ENCODE results near the gene GPR107. TPM values are rescaled to one million over a fixed set of nuclear protein-coding genes. Genes with fewer than 3 reads are reported as not detected.

Gene GPR107
- total RNA-seq, 4 donors from 2014 or later = 19.3 to 36.1 (median 28.9) TPM

GRCh38 chr9:130145658-130146057, 92.0 kb downstream of the GPR107 start:
- Histone ChIP-seq H3K36me3 (no peaks in the 10 kb centered on the region), H3K4me1 (peaks cover 0 to 19% (median 0%) of the 10 kb centered on the region in 4 donors), H3K4me3 (no peak overlapping the region), H3K27ac (no peak overlapping the region), H3K9me3 (no peaks in the 10 kb centered on the region), H3K27me3 (peaks cover 0 to 4% of the 10 kb centered on the region in 2 donors)
- DNase-seq (ENCODE audit: low spot score in 2 of 2) = no peak
- WGBS, 2 donors = 61 to 78% methylated on average over 1 of the region's 1 CpG
- TF ChIP-seq POLR2A (IDR thresholded peaks at IDR 0.05) (no peak), CTCF (IDR thresholded peaks at IDR 0.05) (no peak), EP300 (IDR thresholded peaks at IDR 0.05) (no peak)

GRCh38 chr9:130147198-130147597, 93.5 kb downstream of the GPR107 start:
- no peak overlapping the region for H3K27ac ChIP-seq
- no peak for TF ChIP-seq CTCF (IDR thresholded peaks at IDR 0.05)
- TF ChIP-seq EP300 (IDR thresholded peaks at IDR 0.05) = no peak
- no peak for TF ChIP-seq POLR2A (IDR thresholded peaks at IDR 0.05)

GRCh38 chr9:130147910-130148309, 94.2 kb downstream of the GPR107 start:
- Histone ChIP-seq H3K9me3 (no peaks in the 10 kb centered on the region), H3K4me1 (peaks cover 0 to 18% (median 0%) of the 10 kb centered on the region in 4 donors), H3K27me3 (peaks cover 0 to 4% of the 10 kb centered on the region in 2 donors), H3K36me3 (no peaks in the 10 kb centered on the region), H3K27ac (no peak overlapping the region), H3K4me3 (no peak overlapping the region)
- no peak for TF ChIP-seq EP300 (IDR thresholded peaks at IDR 0.05)
- TF ChIP-seq POLR2A (IDR thresholded peaks at IDR 0.05) = no peak
- no peak for TF ChIP-seq CTCF (IDR thresholded peaks at IDR 0.05)
- DNase-seq (ENCODE audit: low spot score in 2 of 2) = no peak
- WGBS, 2 donors = 89 to 91% methylated on average over 3 of the region's 3 CpGs

More at GRCh38 chr9:130147198-130147597, 93.5 kb downstream of the GPR107 start:
- DNase-seq (ENCODE audit: low spot score in 2 of 2) = no peak
- Histone ChIP-seq H3K36me3 (no peaks in the 10 kb centered on the region), H3K4me3 (no peak overlapping the region), H3K27me3 (peaks cover 0 to 4% of the 10 kb centered on the region in 2 donors), H3K4me1 (peaks cover 0 to 19% (median 0%) of the 10 kb centered on the region in 4 donors), H3K9me3 (no peaks in the 10 kb centered on the region)
- 81 to 86% methylated on average over 5 of the region's 5 CpGs for WGBS, 2 donors

- Histone ChIP-seq H3K27me3 (peaks cover 0 to 4% of the 10 kb centered on the region in 2 donors), H3K4me3 (no peak overlapping the region), H3K9me3 (no peaks in the 10 kb centered on the region), H3K27ac (no peak overlapping the region), H3K4me1 (peaks cover 0 to 7% (median 0%) of the 10 kb centered on the region in 4 donors), H3K36me3 (no peaks in the 10 kb centered on the region)
- no peak for DNase-seq (ENCODE audit: low spot score in 2 of 2)
- WGBS, 2 donors = 89 to 91% methylated on average over 5 of the region's 5 CpGs
- TF ChIP-seq EP300 (IDR thresholded peaks at IDR 0.05) (no peak), CTCF (IDR thresholded peaks at IDR 0.05) (no peak), POLR2A (IDR thresholded peaks at IDR 0.05) (no peak)
Observed at GRCh38 chr9:130149031-130149430, 95.3 kb downstream of the GPR107 start.

GRCh38 chr9:130149654-130150286, 96.1 kb downstream of the GPR107 start:
- no peaks in the 10 kb centered on the region for H3K27me3 ChIP-seq
- H3K27ac ChIP-seq = no peak overlapping the region
- H3K36me3 ChIP-seq = no peaks in the 10 kb centered on the region
- no peak overlapping the region for H3K4me3 ChIP-seq
- DNase-seq (ENCODE audit: low spot score in 2 of 2) = no peak
- H3K9me3 ChIP-seq = no peaks in the 10 kb centered on the region
- 87 to 95% methylated on average over 5 of the region's 5 CpGs for WGBS, 2 donors
- TF ChIP-seq CTCF (IDR thresholded peaks at IDR 0.05) = no peak
- TF ChIP-seq EP300 (IDR thresholded peaks at IDR 0.05) = no peak
- no peak for TF ChIP-seq POLR2A (IDR thresholded peaks at IDR 0.05)
- peaks cover 0 to under 1% (median 0%) of the 10 kb centered on the region in 4 donors for H3K4me1 ChIP-seq
